ENCODE measurements around the gene FASN. TPM values are rescaled to one million over a fixed set of nuclear protein-coding genes. Genes with fewer than 3 reads are reported as not detected.
A peak's percentile ranks its signal among the peaks of the same experiment; 100 is the strongest.

FASN gene
- total and polyA plus RNA-seq, 2 donors (not counting 1 experiment from before 2014, with no cell fraction given): 19.4 to 35.6 TPM

DNA sequence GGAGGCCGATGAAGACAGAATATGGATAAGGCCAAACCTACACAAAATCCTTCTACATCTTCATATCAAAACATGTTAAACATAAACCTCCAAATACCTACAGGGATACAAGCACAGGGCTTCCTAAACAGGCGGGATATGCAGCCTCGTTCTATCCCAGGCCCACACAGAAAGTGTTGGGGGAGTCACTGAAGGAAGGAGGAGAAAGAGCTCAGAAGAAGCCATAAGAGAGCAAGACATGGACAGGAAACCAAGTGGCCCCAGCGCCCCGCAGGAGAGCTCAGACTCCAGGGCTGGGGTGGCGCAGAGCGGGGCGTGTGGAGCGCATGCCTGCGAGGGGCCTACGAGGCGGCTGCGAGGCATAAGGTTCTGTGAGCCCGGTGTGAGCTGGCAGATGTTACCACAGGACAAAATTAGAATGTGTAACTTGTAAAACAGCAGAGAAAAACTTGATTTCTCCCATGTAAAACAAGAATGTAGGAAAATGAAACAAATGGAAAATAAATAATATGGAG is 11.0 kb upstream of the FASN start:
- WGBS (ENCODE audit: insufficient coverage): 93% methylated on average over 7 of the region's 14 CpGs
- Histone ChIP-seq H3K27me3 (replicated peaks in 1 of 4; ENCODE audit: control extremely low read depth in 1 of 4, control insufficient read depth in 3 of 4, insufficient read depth in 4 of 4, low read length in 3 of 4) (no peaks in the 10 kb centered on the region), H2AFZ (ENCODE audit: insufficient read depth, low read depth, low read length, poor library complexity, severe bottlenecking) (no peak overlapping the region), H3K79me2 (ENCODE audit: control insufficient read depth, insufficient read depth, low read length) (peaks cover 16% of the 10 kb centered on the region), H3K27ac (ENCODE audit: low read length in 2 of 2) (no peak overlapping the region), H3K9ac (ENCODE audit: low read length) (no peak overlapping the region), H3K4me2 (replicated peaks; ENCODE audit: low read depth, low read length, poor library complexity, severe bottlenecking) (no peak overlapping the region), H3K9me3 (ENCODE audit: control extremely low read depth in 1 of 3, control insufficient read depth in 2 of 3, insufficient read depth in 1 of 3, low read length in 2 of 3) (peaks cover 0 to 4% (median 0%) of the 10 kb centered on the region in 3 donors), H3K4me3 (ENCODE audit: control extremely low read depth in 1 of 5, extremely low read depth in 1 of 5, insufficient read depth in 1 of 5, low read depth in 2 of 5, low read length in 4 of 5) (no peak overlapping the region), H4K20me1 (ENCODE audit: control insufficient read depth, insufficient read depth, low read length, poor library complexity, severe bottlenecking) (no peaks in the 10 kb centered on the region), H3K36me3 (replicated peaks in 1 of 2; ENCODE audit: control extremely low read depth in 1 of 2, control insufficient read depth in 1 of 2, extremely low read depth in 1 of 2, insufficient read depth in 2 of 2, low read length in 1 of 2) (no peaks in the 10 kb centered on the region), H3K4me1 (ENCODE audit: control insufficient read depth in 2 of 2, insufficient read depth in 2 of 2, low read length in 2 of 2) (peaks cover 18 to 25% of the 10 kb centered on the region in 2 donors)
- Mint-ChIP-seq H3K27ac (peak overlapping the region; percentile 57), H3K9me3 (ENCODE audit: insufficient read depth) (no peaks in the 10 kb centered on the region), H3K4me1 (peaks cover 20% of the 10 kb centered on the region), H3K4me3 (no peak overlapping the region), H3K27me3 (no peaks in the 10 kb centered on the region)
- no peak for ATAC-seq (ENCODE audit: low read depth)
- TF ChIP-seq EZH2 (IDR thresholded peaks at IDR 0.05; ENCODE audit: borderline replicate concordance, insufficient read depth, low read depth, low read length, poor library complexity, severe bottlenecking): no peak
- TF ChIP-seq, protein P1, sequence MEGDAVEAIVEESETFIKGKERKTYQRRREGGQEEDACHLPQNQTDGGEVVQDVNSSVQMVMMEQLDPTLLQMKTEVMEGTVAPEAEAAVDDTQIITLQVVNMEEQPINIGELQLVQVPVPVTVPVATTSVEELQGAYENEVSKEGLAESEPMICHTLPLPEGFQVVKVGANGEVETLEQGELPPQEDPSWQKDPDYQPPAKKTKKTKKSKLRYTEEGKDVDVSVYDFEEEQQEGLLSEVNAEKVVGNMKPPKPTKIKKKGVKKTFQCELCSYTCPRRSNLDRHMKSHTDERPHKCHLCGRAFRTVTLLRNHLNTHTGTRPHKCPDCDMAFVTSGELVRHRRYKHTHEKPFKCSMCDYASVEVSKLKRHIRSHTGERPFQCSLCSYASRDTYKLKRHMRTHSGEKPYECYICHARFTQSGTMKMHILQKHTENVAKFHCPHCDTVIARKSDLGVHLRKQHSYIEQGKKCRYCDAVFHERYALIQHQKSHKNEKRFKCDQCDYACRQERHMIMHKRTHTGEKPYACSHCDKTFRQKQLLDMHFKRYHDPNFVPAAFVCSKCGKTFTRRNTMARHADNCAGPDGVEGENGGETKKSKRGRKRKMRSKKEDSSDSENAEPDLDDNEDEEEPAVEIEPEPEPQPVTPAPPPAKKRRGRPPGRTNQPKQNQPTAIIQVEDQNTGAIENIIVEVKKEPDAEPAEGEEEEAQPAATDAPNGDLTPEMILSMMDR (IDR thresholded peaks at IDR 0.05): no peak
- CTCF ChIA-PET: no interaction called here
- intact Hi-C loops (cut with micrococcal nuclease): no loop called here
- no peak for DNase-seq
- POLR2A ChIA-PET: no interaction called here

DNA sequence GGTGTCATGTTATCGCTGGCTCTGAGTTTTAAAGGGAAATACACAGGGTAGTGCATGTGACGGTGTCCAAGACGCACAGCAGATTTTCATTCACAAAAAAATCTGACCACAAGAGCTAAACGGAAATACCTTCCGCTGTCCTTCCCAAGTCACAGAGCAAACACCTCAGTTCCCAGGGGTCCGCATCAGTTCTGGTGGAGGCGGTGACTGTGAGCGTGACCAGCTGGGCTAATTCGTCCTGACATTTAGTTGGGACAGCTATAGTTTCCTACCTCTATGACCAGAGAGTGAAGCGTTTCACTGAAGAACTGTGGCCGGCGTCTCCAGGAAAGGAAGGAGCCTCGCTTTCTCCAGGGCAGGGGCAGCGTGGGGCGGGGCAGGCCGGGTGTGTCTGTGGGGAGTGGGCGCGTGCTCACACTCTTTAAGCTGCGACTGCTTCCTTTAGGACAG is 10.5 kb upstream of the FASN start:
- ChIA-PET CTCF (interaction anchor here (1.0 kb wide), 1 partner anchor 78 kb away, joined by 3 read pairs; no protein-coding TSS in a partner anchor), POLR2A (no interaction called here)
- Histone ChIP-seq H3K4me1 (ENCODE audit: control insufficient read depth in 2 of 2, insufficient read depth in 2 of 2, low read length in 2 of 2) (peaks cover 18 to 25% of the 10 kb centered on the region in 2 donors), H3K4me2 (replicated peaks; ENCODE audit: low read depth, low read length, poor library complexity, severe bottlenecking) (no peak overlapping the region), H3K9me3 (ENCODE audit: control extremely low read depth in 1 of 3, control insufficient read depth in 2 of 3, insufficient read depth in 1 of 3, low read length in 2 of 3) (peaks cover 0 to 4% (median 0%) of the 10 kb centered on the region in 3 donors), H4K20me1 (ENCODE audit: control insufficient read depth, insufficient read depth, low read length, poor library complexity, severe bottlenecking) (no peaks in the 10 kb centered on the region), H3K27me3 (replicated peaks in 1 of 4; ENCODE audit: control extremely low read depth in 1 of 4, control insufficient read depth in 3 of 4, insufficient read depth in 4 of 4, low read length in 3 of 4) (no peaks in the 10 kb centered on the region), H2AFZ (ENCODE audit: insufficient read depth, low read depth, low read length, poor library complexity, severe bottlenecking) (no peak overlapping the region), H3K36me3 (replicated peaks in 1 of 2; ENCODE audit: control extremely low read depth in 1 of 2, control insufficient read depth in 1 of 2, extremely low read depth in 1 of 2, insufficient read depth in 2 of 2, low read length in 1 of 2) (no peaks in the 10 kb centered on the region), H3K4me3 (ENCODE audit: control extremely low read depth in 1 of 5, extremely low read depth in 1 of 5, insufficient read depth in 1 of 5, low read depth in 2 of 5, low read length in 4 of 5) (no peak overlapping the region), H3K9ac (ENCODE audit: low read length) (no peak overlapping the region), H3K79me2 (ENCODE audit: control insufficient read depth, insufficient read depth, low read length) (peaks cover 16% of the 10 kb centered on the region), H3K27ac (ENCODE audit: low read length in 2 of 2) (no peak overlapping the region)
- intact Hi-C loops (cut with micrococcal nuclease): no loop called here
- no peak for TF ChIP-seq EZH2 (IDR thresholded peaks at IDR 0.05; ENCODE audit: borderline replicate concordance, insufficient read depth, low read depth, low read length, poor library complexity, severe bottlenecking)
- TF ChIP-seq, protein P1 (IDR thresholded peaks at IDR 0.05): no peak
- WGBS (ENCODE audit: insufficient coverage): 95% methylated on average over 9 of the region's 19 CpGs
- Mint-ChIP-seq H3K4me1 (peaks cover 21% of the 10 kb centered on the region), H3K27me3 (no peaks in the 10 kb centered on the region), H3K4me3 (no peak overlapping the region), H3K27ac (peak overlapping the region; percentile 57), H3K9me3 (ENCODE audit: insufficient read depth) (no peaks in the 10 kb centered on the region)
- ATAC-seq (ENCODE audit: low read depth): no peak
- DNase-seq: no peak

All from B cell (primary cell).